ENCODE results near the gene LCN6. TPM values are rescaled to one million over a fixed set of nuclear protein-coding genes. Genes with fewer than 3 reads are reported as not detected.

LCN6 gene
- polyA plus RNA-seq, 1 donor from 2014 or later, result not detected

- H3K4me2 ChIP-seq (ENCODE audit: low read length), result no peak overlapping the region
- H2AFZ ChIP-seq (ENCODE audit: low read depth, low read length), result no peak overlapping the region
- no peak overlapping the region for H3K9ac ChIP-seq (ENCODE audit: low read length)
- H4K20me1 ChIP-seq (ENCODE audit: insufficient read depth), result no peaks in the 10 kb centered on the region
- H3K79me2 ChIP-seq (replicated peaks; ENCODE audit: insufficient read depth, low read length), result no peaks in the 10 kb centered on the region
- no peak overlapping the region for H3K4me3 ChIP-seq (ENCODE audit: low read length)
- TF ChIP-seq POLR2AphosphoS5 (IDR thresholded peaks at IDR 0.05), result no peak
- TF ChIP-seq EZH2 (IDR thresholded peaks at IDR 0.05; ENCODE audit: borderline replicate concordance, insufficient read depth, low read length, poor library complexity, severe bottlenecking), result no peak
- TF ChIP-seq TAF1 (IDR thresholded peaks at IDR 0.05; ENCODE audit: low read depth), result no peak
- no peak for TF ChIP-seq SMC3 (conservative IDR thresholded peaks at IDR 0.05; ENCODE audit: poor library complexity)
- TF ChIP-seq, protein P1, sequence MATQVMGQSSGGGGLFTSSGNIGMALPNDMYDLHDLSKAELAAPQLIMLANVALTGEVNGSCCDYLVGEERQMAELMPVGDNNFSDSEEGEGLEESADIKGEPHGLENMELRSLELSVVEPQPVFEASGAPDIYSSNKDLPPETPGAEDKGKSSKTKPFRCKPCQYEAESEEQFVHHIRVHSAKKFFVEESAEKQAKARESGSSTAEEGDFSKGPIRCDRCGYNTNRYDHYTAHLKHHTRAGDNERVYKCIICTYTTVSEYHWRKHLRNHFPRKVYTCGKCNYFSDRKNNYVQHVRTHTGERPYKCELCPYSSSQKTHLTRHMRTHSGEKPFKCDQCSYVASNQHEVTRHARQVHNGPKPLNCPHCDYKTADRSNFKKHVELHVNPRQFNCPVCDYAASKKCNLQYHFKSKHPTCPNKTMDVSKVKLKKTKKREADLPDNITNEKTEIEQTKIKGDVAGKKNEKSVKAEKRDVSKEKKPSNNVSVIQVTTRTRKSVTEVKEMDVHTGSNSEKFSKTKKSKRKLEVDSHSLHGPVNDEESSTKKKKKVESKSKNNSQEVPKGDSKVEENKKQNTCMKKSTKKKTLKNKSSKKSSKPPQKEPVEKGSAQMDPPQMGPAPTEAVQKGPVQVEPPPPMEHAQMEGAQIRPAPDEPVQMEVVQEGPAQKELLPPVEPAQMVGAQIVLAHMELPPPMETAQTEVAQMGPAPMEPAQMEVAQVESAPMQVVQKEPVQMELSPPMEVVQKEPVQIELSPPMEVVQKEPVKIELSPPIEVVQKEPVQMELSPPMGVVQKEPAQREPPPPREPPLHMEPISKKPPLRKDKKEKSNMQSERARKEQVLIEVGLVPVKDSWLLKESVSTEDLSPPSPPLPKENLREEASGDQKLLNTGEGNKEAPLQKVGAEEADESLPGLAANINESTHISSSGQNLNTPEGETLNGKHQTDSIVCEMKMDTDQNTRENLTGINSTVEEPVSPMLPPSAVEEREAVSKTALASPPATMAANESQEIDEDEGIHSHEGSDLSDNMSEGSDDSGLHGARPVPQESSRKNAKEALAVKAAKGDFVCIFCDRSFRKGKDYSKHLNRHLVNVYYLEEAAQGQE (IDR thresholded peaks at IDR 0.05; ENCODE audit: borderline replicate concordance), result no peak
- TF ChIP-seq EP300 (conservative IDR thresholded peaks at IDR 0.05; ENCODE audit: poor library complexity, severe bottlenecking), result no peak
- TF ChIP-seq MXI1 (conservative IDR thresholded peaks at IDR 0.05; ENCODE audit: poor library complexity, severe bottlenecking), result no peak
- TF ChIP-seq RAD21 (conservative IDR thresholded peaks at IDR 0.05), result no peak
- TF ChIP-seq, protein P2, sequence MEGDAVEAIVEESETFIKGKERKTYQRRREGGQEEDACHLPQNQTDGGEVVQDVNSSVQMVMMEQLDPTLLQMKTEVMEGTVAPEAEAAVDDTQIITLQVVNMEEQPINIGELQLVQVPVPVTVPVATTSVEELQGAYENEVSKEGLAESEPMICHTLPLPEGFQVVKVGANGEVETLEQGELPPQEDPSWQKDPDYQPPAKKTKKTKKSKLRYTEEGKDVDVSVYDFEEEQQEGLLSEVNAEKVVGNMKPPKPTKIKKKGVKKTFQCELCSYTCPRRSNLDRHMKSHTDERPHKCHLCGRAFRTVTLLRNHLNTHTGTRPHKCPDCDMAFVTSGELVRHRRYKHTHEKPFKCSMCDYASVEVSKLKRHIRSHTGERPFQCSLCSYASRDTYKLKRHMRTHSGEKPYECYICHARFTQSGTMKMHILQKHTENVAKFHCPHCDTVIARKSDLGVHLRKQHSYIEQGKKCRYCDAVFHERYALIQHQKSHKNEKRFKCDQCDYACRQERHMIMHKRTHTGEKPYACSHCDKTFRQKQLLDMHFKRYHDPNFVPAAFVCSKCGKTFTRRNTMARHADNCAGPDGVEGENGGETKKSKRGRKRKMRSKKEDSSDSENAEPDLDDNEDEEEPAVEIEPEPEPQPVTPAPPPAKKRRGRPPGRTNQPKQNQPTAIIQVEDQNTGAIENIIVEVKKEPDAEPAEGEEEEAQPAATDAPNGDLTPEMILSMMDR (IDR thresholded peaks at IDR 0.05; ENCODE audit: poor library complexity, severe bottlenecking), result no peak
- no peaks in the 10 kb centered on the region for H3K9me3 ChIP-seq (ENCODE audit: low read length)
- H3K36me3 ChIP-seq (ENCODE audit: insufficient read depth, low read length), result no peaks in the 10 kb centered on the region
- no peaks in the 10 kb centered on the region for H3K9me2 ChIP-seq (ENCODE audit: insufficient read depth, low read length)
- H3K27me3 ChIP-seq (ENCODE audit: insufficient read depth, low read depth, low read length), result peaks cover 5% of the 10 kb centered on the region
- no peak overlapping the region for H3K27ac ChIP-seq (ENCODE audit: low read length)
- H3F3A ChIP-seq (ENCODE audit: insufficient read depth, low read length, poor library complexity, severe bottlenecking), result no peaks in the 10 kb centered on the region
Observed at GRCh38 chr9:136733611-136734010, 14.7 kb downstream of the LCN6 start.

DNA sequence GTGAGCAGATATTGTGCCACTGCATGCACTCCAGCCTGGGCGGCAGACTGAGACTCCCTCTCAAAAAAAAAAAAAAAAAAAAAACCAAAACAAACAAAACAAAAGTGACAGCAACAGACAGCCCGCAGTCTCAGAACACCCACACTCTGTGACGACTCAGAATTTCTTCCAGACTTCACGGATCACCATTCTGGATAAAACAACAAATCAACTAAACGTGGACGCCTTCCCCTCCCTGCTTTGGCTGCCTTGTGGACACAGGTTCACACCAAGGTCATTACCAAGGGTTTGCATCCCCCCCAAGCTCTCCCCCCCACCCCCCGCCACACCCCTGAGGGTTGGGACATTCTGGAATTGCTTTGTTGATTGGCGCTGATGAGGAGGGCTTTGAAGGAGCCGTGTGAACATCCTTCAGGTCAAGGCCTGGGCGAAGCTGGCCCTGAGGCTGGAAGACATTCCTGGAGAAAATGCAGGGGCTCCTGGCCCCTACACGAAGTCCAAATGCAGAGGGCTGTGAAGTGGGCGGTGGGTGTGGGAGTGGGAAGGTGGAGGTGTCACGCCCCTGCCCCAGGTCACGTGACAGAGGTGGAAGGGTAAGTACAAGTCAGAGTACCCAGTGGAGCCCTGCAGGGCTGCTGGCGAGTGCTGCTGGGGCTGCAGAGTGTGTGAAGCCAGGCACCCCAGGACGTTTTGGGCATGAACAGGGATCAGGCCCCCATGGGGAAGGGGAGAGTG, 15.7 kb downstream of the LCN6 start:
- H4K20me1 ChIP-seq (ENCODE audit: insufficient read depth), result no peaks in the 10 kb centered on the region
- no peaks in the 10 kb centered on the region for H3K9me3 ChIP-seq (ENCODE audit: low read length)
- H3K4me2 ChIP-seq (ENCODE audit: low read length), result no peak overlapping the region
- H3K36me3 ChIP-seq (ENCODE audit: insufficient read depth, low read length), result no peaks in the 10 kb centered on the region
- H3K27ac ChIP-seq (ENCODE audit: low read length), result no peak overlapping the region
- H3K9me2 ChIP-seq (ENCODE audit: insufficient read depth, low read length), result no peaks in the 10 kb centered on the region
- no peak for TF ChIP-seq EP300 (conservative IDR thresholded peaks at IDR 0.05; ENCODE audit: poor library complexity, severe bottlenecking)
- no peak for TF ChIP-seq RAD21 (conservative IDR thresholded peaks at IDR 0.05)
- no peak for TF ChIP-seq EZH2 (IDR thresholded peaks at IDR 0.05; ENCODE audit: borderline replicate concordance, insufficient read depth, low read length, poor library complexity, severe bottlenecking)
- TF ChIP-seq MXI1 (conservative IDR thresholded peaks at IDR 0.05; ENCODE audit: poor library complexity, severe bottlenecking), result no peak
- TF ChIP-seq TAF1 (IDR thresholded peaks at IDR 0.05; ENCODE audit: low read depth), result no peak
- TF ChIP-seq SMC3 (conservative IDR thresholded peaks at IDR 0.05; ENCODE audit: poor library complexity), result no peak
- no peak for TF ChIP-seq POLR2AphosphoS5 (IDR thresholded peaks at IDR 0.05)
- TF ChIP-seq, protein P2 (IDR thresholded peaks at IDR 0.05; ENCODE audit: poor library complexity, severe bottlenecking), result no peak
- TF ChIP-seq, protein P1 (IDR thresholded peaks at IDR 0.05; ENCODE audit: borderline replicate concordance), result no peak
- no peak overlapping the region for H2AFZ ChIP-seq (ENCODE audit: low read depth, low read length)
- no peaks in the 10 kb centered on the region for H3F3A ChIP-seq (ENCODE audit: insufficient read depth, low read length, poor library complexity, severe bottlenecking)
- no peak overlapping the region for H3K4me3 ChIP-seq (ENCODE audit: low read length)
- no peaks in the 10 kb centered on the region for H3K79me2 ChIP-seq (replicated peaks; ENCODE audit: insufficient read depth, low read length)
- H3K9ac ChIP-seq (ENCODE audit: low read length), result no peak overlapping the region
- peaks cover 8% of the 10 kb centered on the region for H3K27me3 ChIP-seq (ENCODE audit: insufficient read depth, low read depth, low read length)
